Breast epithelium (tissue), 4 donors: ENCODE measurements around the gene EIF2S2. TPM values are rescaled to one million over a fixed set of nuclear protein-coding genes. Genes with fewer than 3 reads are reported as not detected.
A peak's percentile ranks its signal among the peaks of the same experiment; 100 is the strongest.

Source experiments
- DNase-seq, 2 donors: peaks; one replicate each; pipeline ENCODE4 v3.0.0-alpha.2; 2019; ENCODE audit warnings: low spot score in 2 of 2
- H3K27ac ChIP-seq, 2 donors: fragments of 200-600 bp; sonication (generic) in 1 of 2; one replicate each; pipeline ENCODE4 v1.5.1; 2016 to 2019; ENCODE audit warnings: mild to moderate bottlenecking in 1 of 2
- H3K27me3 ChIP-seq, 2 donors: fragments of 200-600 bp; sonication (generic) in 1 of 2; one replicate each; pipeline versions ENCODE4 v1.5.1 to v1.6.0; 2017 to 2019; ENCODE audit warnings: control low read depth in 1 of 2, mild to moderate bottlenecking in 1 of 2
- H3K36me3 ChIP-seq: fragments of 200-600 bp; one replicate; pipeline ENCODE4 v1.5.1; 2019
- H3K4me1 ChIP-seq, 2 donors: fragments of 200-600 bp; sonication (generic); one replicate each; pipeline ENCODE4 v1.5.1; 2016 to 2019; ENCODE audit warnings: control low read depth in 1 of 2
- H3K4me3 ChIP-seq, 3 donors: fragments of 200-600 bp; sonication (generic); 1 replicate in 2 of 3; 2 replicates in 1 of 3; pipeline ENCODE4 v1.5.1; 2016 to 2019; ENCODE audit warnings: mild to moderate bottlenecking in 3 of 3, moderate library complexity in 2 of 3
- H3K9me3 ChIP-seq, 2 donors: fragments of 200-600 bp; sonication (generic) in 1 of 2; one replicate each; pipeline ENCODE4 v1.5.1; 2016 to 2019; ENCODE audit warnings: control low read depth in 1 of 2
- POLR2A ChIP-seq: fragments of 450-650 bp; IDR thresholded peaks from one replicate; pipeline ENCODE4 v1.6.1; 2016; ENCODE audit warnings: antibody characterized with exemption, mild to moderate bottlenecking, moderate library complexity
- POLR2AphosphoS5 ChIP-seq, 3 donors: sonication (generic); formaldehyde crosslinking; IDR thresholded peaks; one replicate each; pipeline ENCODE4 v1.6.1; 2017; ENCODE audit warnings: antibody characterized with exemption in 3 of 3
- intact Hi-C: fragments of 100-400 bp; cut with DNase I; formaldehyde crosslinking; loops from one replicate; pipeline ENCODE4 v1.15.1; 2023; ENCODE audit warnings: low total_unique reads
- total RNA-seq, 3 donors: library from RNA; depleted of rRNA; stranded (reverse); fragments of >200 nt; gene quantifications; one replicate each; pipeline ENCODE4 v1.1.0, GENCODE V29; 2016
- TF ChIP-seq, protein P1 (sequence below), 3 donors: fragments of 450-650 bp; IDR thresholded peaks; one replicate each; pipeline ENCODE4 v1.5.1; 2016 to 2017; ENCODE audit warnings: antibody characterized with exemption in 3 of 3, mild to moderate bottlenecking in 3 of 3, moderate library complexity in 3 of 3

Gene EIF2S2
- total RNA-seq, 3 donors from 2014 or later = 45.6 to 55.4 (median 45.8) TPM

GRCh38 chr20:34085544-34086040 lies 26.5 kb downstream of the EIF2S2 start:
- intact Hi-C loops = no loop called here
- H3K4me3 ChIP-seq = no peak overlapping the region
- H3K36me3 ChIP-seq = no peaks in the 10 kb centered on the region
- DNase-seq = no peak
- H3K27me3 ChIP-seq = no peaks in the 10 kb centered on the region
- no peak overlapping the region for H3K27ac ChIP-seq
- no peaks in the 10 kb centered on the region for H3K9me3 ChIP-seq
- TF ChIP-seq POLR2AphosphoS5 (IDR thresholded peaks at IDR 0.05) (no peak), POLR2A (no peak)
- TF ChIP-seq, protein P1, sequence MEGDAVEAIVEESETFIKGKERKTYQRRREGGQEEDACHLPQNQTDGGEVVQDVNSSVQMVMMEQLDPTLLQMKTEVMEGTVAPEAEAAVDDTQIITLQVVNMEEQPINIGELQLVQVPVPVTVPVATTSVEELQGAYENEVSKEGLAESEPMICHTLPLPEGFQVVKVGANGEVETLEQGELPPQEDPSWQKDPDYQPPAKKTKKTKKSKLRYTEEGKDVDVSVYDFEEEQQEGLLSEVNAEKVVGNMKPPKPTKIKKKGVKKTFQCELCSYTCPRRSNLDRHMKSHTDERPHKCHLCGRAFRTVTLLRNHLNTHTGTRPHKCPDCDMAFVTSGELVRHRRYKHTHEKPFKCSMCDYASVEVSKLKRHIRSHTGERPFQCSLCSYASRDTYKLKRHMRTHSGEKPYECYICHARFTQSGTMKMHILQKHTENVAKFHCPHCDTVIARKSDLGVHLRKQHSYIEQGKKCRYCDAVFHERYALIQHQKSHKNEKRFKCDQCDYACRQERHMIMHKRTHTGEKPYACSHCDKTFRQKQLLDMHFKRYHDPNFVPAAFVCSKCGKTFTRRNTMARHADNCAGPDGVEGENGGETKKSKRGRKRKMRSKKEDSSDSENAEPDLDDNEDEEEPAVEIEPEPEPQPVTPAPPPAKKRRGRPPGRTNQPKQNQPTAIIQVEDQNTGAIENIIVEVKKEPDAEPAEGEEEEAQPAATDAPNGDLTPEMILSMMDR (IDR thresholded peaks at IDR 0.05) = no peak
- peaks cover 0 to 4% of the 10 kb centered on the region in 2 donors for H3K4me1 ChIP-seq

DNA sequence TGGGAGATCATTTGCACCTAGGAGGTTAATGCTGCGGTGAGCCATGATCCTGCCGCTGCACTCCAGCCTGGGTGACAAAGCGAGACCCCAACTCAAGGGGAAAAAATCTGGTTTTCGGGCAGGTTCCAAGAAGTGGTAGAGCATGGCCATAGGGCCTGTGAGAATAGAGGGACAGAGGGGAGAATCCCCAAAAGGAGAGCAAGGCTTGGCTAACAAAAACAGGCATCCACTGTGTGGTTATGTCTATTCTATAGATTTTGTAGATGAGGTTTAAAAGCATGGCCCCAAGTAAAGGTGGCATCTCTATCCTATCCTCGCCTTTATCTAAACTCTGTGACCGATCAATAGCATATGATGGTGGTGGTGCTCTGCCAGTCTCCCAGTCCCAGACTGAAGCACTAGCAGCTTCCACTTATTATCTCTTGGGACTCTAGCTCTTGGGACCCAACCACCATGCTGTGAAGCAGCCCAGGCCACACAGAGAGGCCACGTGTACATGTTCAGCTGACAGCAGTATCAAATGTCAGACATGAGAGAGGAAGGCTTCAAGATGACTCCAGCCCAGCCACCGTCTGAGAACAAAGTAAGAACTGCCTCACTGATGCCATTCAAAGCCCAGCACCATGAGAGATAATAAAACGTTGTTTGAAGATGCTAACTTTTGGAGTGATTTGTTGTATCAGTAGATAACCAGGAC lies 27.7 kb downstream of the EIF2S2 start:
- H3K27me3 ChIP-seq = no peaks in the 10 kb centered on the region
- peak overlapping the region; percentile 67 to 77 for H3K27ac ChIP-seq
- H3K4me1 ChIP-seq = peaks cover 0 to 4% of the 10 kb centered on the region in 2 donors
- TF ChIP-seq, protein P1 (IDR thresholded peaks at IDR 0.05) = no peak
- TF ChIP-seq POLR2AphosphoS5 (IDR thresholded peaks at IDR 0.05) = no peak
- TF ChIP-seq POLR2A = no peak
- H3K4me3 ChIP-seq = no peak overlapping the region
- no peaks in the 10 kb centered on the region for H3K9me3 ChIP-seq
- no peaks in the 10 kb centered on the region for H3K36me3 ChIP-seq
- intact Hi-C loops = no loop called here
- no peak for DNase-seq

GRCh38 chr20:34083781-34084180 lies 28.3 kb downstream of the EIF2S2 start:
- intact Hi-C loops = no loop called here
- no peak for TF ChIP-seq POLR2A
- no peak for TF ChIP-seq POLR2AphosphoS5 (IDR thresholded peaks at IDR 0.05)
- TF ChIP-seq, protein P1 (IDR thresholded peaks at IDR 0.05) = no peak
- DNase-seq = no peak
- Histone ChIP-seq H3K4me1 (peaks cover 0 to 4% of the 10 kb centered on the region in 2 donors), H3K27me3 (no peaks in the 10 kb centered on the region), H3K36me3 (no peaks in the 10 kb centered on the region), H3K4me3 (no peak overlapping the region), H3K27ac (peak overlapping the region; percentile 67 to 77), H3K9me3 (no peaks in the 10 kb centered on the region)

DNA sequence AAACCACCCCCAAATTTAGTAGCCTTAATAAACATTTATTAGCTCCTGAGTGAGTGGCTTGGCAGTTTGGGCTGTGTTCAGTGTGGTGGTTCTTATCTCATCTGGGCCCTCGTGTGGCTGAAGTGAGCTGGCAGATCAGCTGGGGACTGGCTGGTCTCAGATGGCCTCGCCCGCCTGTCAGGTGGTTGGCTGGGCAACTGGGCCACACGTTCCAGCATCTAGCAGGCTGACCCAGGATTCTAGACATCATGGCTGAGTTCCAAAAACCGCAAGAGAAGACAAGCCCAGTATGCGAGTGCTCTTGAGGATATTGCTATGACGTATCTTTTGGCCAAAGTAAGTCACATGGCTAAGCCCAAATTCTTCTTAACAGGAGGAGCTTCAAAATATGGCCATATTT lies 28.9 kb downstream of the EIF2S2 start:
- Histone ChIP-seq H3K27me3 (no peaks in the 10 kb centered on the region), H3K36me3 (no peaks in the 10 kb centered on the region), H3K4me1 (peaks cover 0 to 4% of the 10 kb centered on the region in 2 donors), H3K4me3 (no peak overlapping the region), H3K9me3 (no peaks in the 10 kb centered on the region), H3K27ac (peak overlapping the region; percentile 67 to 77)
- peak in 1 of 2 donors; percentile 74 for DNase-seq
- peak in 1 of 3 donors; percentile 28 for TF ChIP-seq POLR2AphosphoS5 (IDR thresholded peaks at IDR 0.05)
- TF ChIP-seq, protein P1 (IDR thresholded peaks at IDR 0.05) = no peak
- intact Hi-C loops = no loop called here

- DNase-seq = no peak
- H3K27me3 ChIP-seq = no peaks in the 10 kb centered on the region
- no peaks in the 10 kb centered on the region for H3K9me3 ChIP-seq
- TF ChIP-seq, protein P1 (IDR thresholded peaks at IDR 0.05) = no peak
- TF ChIP-seq POLR2A = no peak
- no peak overlapping the region for H3K4me3 ChIP-seq
- peaks cover 0 to 4% of the 10 kb centered on the region in 2 donors for H3K4me1 ChIP-seq
- H3K27ac ChIP-seq = peak overlapping the region; percentile 67 to 77
- H3K36me3 ChIP-seq = no peaks in the 10 kb centered on the region
- intact Hi-C loops = no loop called here
Measured at GRCh38 chr20:34082232-34082887, 29.7 kb downstream of the EIF2S2 start.
